PC-3 (cell line): Measurements from ENCODE around the gene CD28. TPM values are rescaled to one million over a fixed set of nuclear protein-coding genes. Genes with fewer than 3 reads are reported as not detected.

Source experiments
- ATAC-seq: fragments of 200-7000 bp; cut with Tn5 transposase; 2 replicates; pipeline ENCODE4 v1.9.1; 2020; ENCODE audit warnings: mild to moderate bottlenecking, moderate library complexity
- BruUV-seq: library from RNA; stranded (reverse); fragments of 400-500 nt; replicated peaks from 2 replicates; lab custom pipeline; 2021; lab: Mats Ljungman, UMichigan
- CTCF ChIA-PET: fragments of 300-600 bp; sonication (Branson Sonifier 250); formaldehyde crosslinking; loops from one replicate; lab custom pipeline; 2022; ENCODE audit warnings: antibody characterized with exemption; lab: Charles Lee
- POLR2A ChIA-PET: fragments of 300-600 bp; sonication (Branson Sonifier 250); formaldehyde crosslinking; loops from one replicate; lab custom pipeline; 2022; ENCODE audit warnings: antibody characterized with exemption; ENCODE audit not compliant: unreplicated experiment; lab: Charles Lee
- DNase-seq: peaks from one replicate; pipeline ENCODE4 v3.0.0-alpha.2; 2015
- H2AFZ ChIP-seq: fragments of 300-600 bp; sonication (generic); 2 replicates; pipeline ENCODE4 v1.6.0; 2016; ENCODE audit warnings: antibody characterized with exemption, low read length
- H3F3A ChIP-seq: fragments of 300-600 bp; sonication (generic); one replicate; pipeline ENCODE4 v1.6.0; 2017; ENCODE audit warnings: antibody characterized with exemption, low read length, control low read depth, mild to moderate bottlenecking; ENCODE audit not compliant: unreplicated experiment
- H3K27ac ChIP-seq: fragments of 300-600 bp; sonication (generic); 2 replicates; pipeline ENCODE4 v1.5.1; 2016; ENCODE audit warnings: mild to moderate bottlenecking, low read length
- H3K27me3 ChIP-seq: fragments of 300-600 bp; sonication (generic); 2 replicates; pipeline ENCODE4 v1.6.1; 2016; ENCODE audit warnings: low read length, mixed read lengths
- H3K36me3 ChIP-seq: fragments of 300-600 bp; sonication (generic); 2 replicates; pipeline ENCODE4 v1.6.1; 2016; ENCODE audit warnings: low read depth, mixed run types, low read length, mixed read lengths
- H3K4me1 ChIP-seq: fragments of 300-600 bp; sonication (generic); 2 replicates; pipeline ENCODE4 v1.5.1; 2016; ENCODE audit warnings: low read length; ENCODE audit not compliant: insufficient read depth
- H3K4me2 ChIP-seq: fragments of 300-600 bp; sonication (generic); 2 replicates; pipeline ENCODE4 v1.6.0; 2016; ENCODE audit warnings: low read length
- H3K4me3 ChIP-seq: fragments of 300-600 bp; sonication (generic); 2 replicates; pipeline ENCODE4 v1.5.1; 2016; ENCODE audit warnings: mild to moderate bottlenecking, low read length, mixed read lengths
- H3K79me2 ChIP-seq: fragments of 300-600 bp; sonication (generic); 2 replicates; pipeline ENCODE4 v1.6.1; 2017; ENCODE audit warnings: low read length, mixed read lengths
- H3K9ac ChIP-seq: fragments of 300-600 bp; sonication (generic); 2 replicates; pipeline ENCODE4 v1.6.0; 2016; ENCODE audit warnings: mild to moderate bottlenecking, low read length
- H3K9me2 ChIP-seq: fragments of 300-600 bp; sonication (generic); replicated peaks from 2 replicates; pipeline ENCODE4 v1.6.1; 2016; ENCODE audit warnings: mixed run types, low read length, mixed read lengths
- H3K9me3 ChIP-seq: fragments of 300-600 bp; sonication (generic); 2 replicates; pipeline ENCODE4 v1.6.1; 2016; ENCODE audit warnings: low read length, mixed read lengths
- H4K20me1 ChIP-seq: fragments of 300-600 bp; sonication (generic); 2 replicates; pipeline ENCODE4 v1.6.1; 2016; ENCODE audit warnings: low read length, mixed read lengths
- CTCF ChIP-seq: fragments of 300-600 bp; sonication (generic); conservative IDR thresholded peaks from 2 replicates; pipeline ENCODE4 v1.5.1; 2017; ENCODE audit warnings: antibody characterized with exemption, low read depth, mild to moderate bottlenecking, low read length
- EZH2 ChIP-seq: fragments of 300-600 bp; sonication (generic); IDR thresholded peaks from one replicate; pipeline ENCODE4 v1.6.1; 2017; ENCODE audit warnings: antibody characterized with exemption, mild to moderate bottlenecking, low read length; ENCODE audit not compliant: unreplicated experiment
- EZH2phosphoT487 ChIP-seq: fragments of 300-600 bp; sonication (generic); IDR thresholded peaks from 2 replicates; pipeline ENCODE4 v1.6.1; 2018; ENCODE audit warnings: mild to moderate bottlenecking, antibody characterized with exemption, low read length, borderline replicate concordance
- intact Hi-C: fragments of 100-400 bp; cut with micrococcal nuclease; formaldehyde crosslinking; loops from 2 replicates; pipeline ENCODE4 v1.9.0; 2023
- total RNA-seq: library from RNA; depleted of rRNA; stranded (reverse); fragments of >200 nt; gene quantifications from 2 replicates; pipeline ENCODE4 v1.2.3, GENCODE V29; 2014

The CD28 gene
- total RNA-seq, 1 experiment from 2014 or later = not detected

- Histone ChIP-seq H3K9me3 (no peaks in the 10 kb centered on the region), H3K4me1 (no peaks in the 10 kb centered on the region; the same call in 1 of the 2 replicates), H3K27me3 (no peaks in the 10 kb centered on the region), H2AFZ (no peak overlapping the region), H3F3A (no peaks in the 10 kb centered on the region), H3K36me3 (no peaks in the 10 kb centered on the region), H4K20me1 (no peaks in the 10 kb centered on the region), H3K27ac (no peak overlapping the region), H3K9me2 (no peaks in the 10 kb centered on the region), H3K4me3 (no peak overlapping the region), H3K9ac (no peak overlapping the region), H3K79me2 (no peaks in the 10 kb centered on the region), H3K4me2 (no peak overlapping the region)
- no TSS peak for BruUV-seq
- DNase-seq (no peak), ATAC-seq (no peak)
- no peak for TF ChIP-seq EZH2phosphoT487
- no peak for TF ChIP-seq EZH2
- TF ChIP-seq CTCF = no peak
- intact Hi-C loops = no loop called here
- POLR2A ChIA-PET = no interaction called here
- CTCF ChIA-PET = no interaction called here
Observed at GRCh38 chr2:203661279-203661908, 45.0 kb upstream of the CD28 start.

DNA sequence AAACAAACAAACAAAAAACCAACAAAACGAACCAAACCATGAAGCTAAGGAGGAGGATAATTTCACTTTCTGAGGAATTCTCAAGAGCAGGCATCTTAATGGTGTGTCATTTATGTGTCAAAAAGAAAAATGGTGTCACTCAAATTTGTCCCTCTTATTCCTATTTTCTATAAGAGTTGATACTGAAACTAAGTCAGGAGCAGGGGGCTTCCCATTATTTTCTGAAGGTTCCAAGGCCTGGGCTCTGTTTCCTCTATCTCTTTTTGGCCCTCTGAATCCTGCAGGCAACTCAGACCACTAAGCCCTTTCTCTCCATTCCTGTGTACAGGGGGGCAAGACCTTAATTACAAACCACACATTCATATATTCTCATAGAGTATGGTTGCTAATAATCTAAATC is 44.0 kb upstream of the CD28 start:
- Histone ChIP-seq H3K27me3 (no peaks in the 10 kb centered on the region), H3K36me3 (no peaks in the 10 kb centered on the region), H3K27ac (no peak overlapping the region), H3K4me2 (no peak overlapping the region), H3K4me3 (no peak overlapping the region), H3K79me2 (no peaks in the 10 kb centered on the region), H4K20me1 (no peaks in the 10 kb centered on the region), H3K9ac (no peak overlapping the region), H3F3A (no peaks in the 10 kb centered on the region), H3K9me2 (no peaks in the 10 kb centered on the region), H3K4me1 (no peaks in the 10 kb centered on the region; the same call in 1 of the 2 replicates), H2AFZ (no peak overlapping the region), H3K9me3 (no peaks in the 10 kb centered on the region)
- no TSS peak for BruUV-seq
- ChIA-PET POLR2A (no interaction called here), CTCF (no interaction called here)
- intact Hi-C loops = no loop called here
- no peak for TF ChIP-seq EZH2
- no peak for TF ChIP-seq EZH2phosphoT487
- TF ChIP-seq CTCF = no peak
- DNase-seq (no peak), ATAC-seq (no peak)

DNA sequence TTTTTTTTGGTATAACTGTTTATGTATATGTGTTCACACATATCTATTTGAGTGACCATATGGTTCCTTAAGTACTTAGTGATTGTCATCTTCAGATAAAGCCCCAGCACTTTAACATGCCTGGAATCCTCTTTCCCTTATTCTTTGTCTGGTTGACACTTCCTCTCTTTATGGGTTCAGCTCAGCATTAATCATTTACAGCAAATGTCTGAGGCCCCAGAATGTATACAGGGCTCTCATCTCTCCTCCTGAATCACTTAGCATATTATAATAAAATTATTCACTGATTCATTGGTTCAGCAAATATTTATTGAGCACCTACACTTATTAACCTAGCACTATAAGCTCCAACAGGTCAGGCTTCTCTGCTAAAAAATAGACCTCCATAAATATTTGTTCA is 43.5 kb upstream of the CD28 start:
- ATAC-seq (peak; percentile 92), DNase-seq (no peak)
- no peak overlapping the region for H2AFZ ChIP-seq
- no TSS peak for BruUV-seq
- intact Hi-C loops = no loop called here
- no peak overlapping the region for H3K4me3 ChIP-seq
- H3K79me2 ChIP-seq = no peaks in the 10 kb centered on the region
- H3K4me2 ChIP-seq = no peak overlapping the region
- ChIA-PET CTCF (no interaction called here), POLR2A (no interaction called here)
- no peak overlapping the region for H3K9ac ChIP-seq
- no peak overlapping the region for H3K27ac ChIP-seq
- no peaks in the 10 kb centered on the region for H3K9me3 ChIP-seq
- H3K27me3 ChIP-seq = no peaks in the 10 kb centered on the region
- H3K4me1 ChIP-seq = no peaks in the 10 kb centered on the region; the same call in 1 of the 2 replicates
- H3F3A ChIP-seq = no peaks in the 10 kb centered on the region
- no peak for TF ChIP-seq EZH2phosphoT487
- no peak for TF ChIP-seq EZH2
- TF ChIP-seq CTCF = no peak
- no peaks in the 10 kb centered on the region for H3K9me2 ChIP-seq
- H3K36me3 ChIP-seq = no peaks in the 10 kb centered on the region
- H4K20me1 ChIP-seq = no peaks in the 10 kb centered on the region
